Body of pancreas (tissue), 4 donors: ENCODE data around the gene NLRP1. TPM values are rescaled to one million over a fixed set of nuclear protein-coding genes. Genes with fewer than 3 reads are reported as not detected.

Experiments used
- ATAC-seq: fragments of 150-250 bp; one replicate; pipeline ENCODE4 v1.9.1; 2016
- DNase-seq, 4 donors: peaks; one replicate each; pipeline ENCODE4 v3.0.0-alpha.2; 2019
- H3K27ac ChIP-seq, 4 donors: fragments of 200-600 bp; sonication (generic); 1 replicate in 3 of 4; 2 replicates in 1 of 4; pipeline versions ENCODE4 v1.5.1 to v1.6.1; 2016 to 2019; ENCODE audit warnings: mild to moderate bottlenecking in 1 of 4, mixed read lengths in 1 of 4, moderate library complexity in 1 of 4
- H3K27me3 ChIP-seq, 2 donors: fragments of 200-600 bp; sonication (generic); one replicate each; pipeline ENCODE4 v1.6.0; 2016; ENCODE audit warnings: mild to moderate bottlenecking in 1 of 2
- H3K36me3 ChIP-seq, 2 donors: fragments of 200-600 bp; sonication (generic); replicated peaks in 1 of 2; 2 replicates each; pipeline ENCODE4 v1.5.1; 2016; ENCODE audit warnings: low read depth in 2 of 2; ENCODE audit not compliant: insufficient read depth in 1 of 2
- H3K4me1 ChIP-seq: fragments of 200-600 bp; sonication (generic); one replicate; pipeline ENCODE4 v1.6.0; 2016
- H3K4me3 ChIP-seq, 2 donors: fragments of 200-600 bp; sonication (generic); 1 replicate in 1 of 2; 2 replicates in 1 of 2; pipeline ENCODE4 v1.5.1; 2016 to 2019
- H3K9me3 ChIP-seq, 3 donors: fragments of 200-600 bp; sonication (generic); 1 replicate in 2 of 3; 2 replicates in 1 of 3; pipeline ENCODE4 v1.5.1; 2016
- CTCF ChIP-seq, 7 experiments: fragments of 450-650 bp in 4 of 7; fragments of 200-600 bp in 3 of 7; sonication (generic) in 3 of 7; IDR thresholded peaks; one replicate each; pipeline ENCODE4 v1.5.1; 2016 to 2019; ENCODE audit warnings: antibody characterized with exemption in 7 of 7
- POLR2A ChIP-seq, 3 donors: fragments of 450-650 bp; IDR thresholded peaks; one replicate each; pipeline ENCODE4 v1.6.1; 2016; ENCODE audit warnings: antibody characterized with exemption in 3 of 3, mild to moderate bottlenecking in 2 of 3
- WGBS, 2 donors: methylation state at CpG; one replicate each; pipeline ENCODE4 v1.1.5; 2017; 5-methylcytosine and 5-hydroxymethylcytosine counted together
- intact Hi-C: fragments of 100-400 bp; cut with DNase I; formaldehyde crosslinking; loops from one replicate; pipeline ENCODE4 v1.15.1; 2023
- total RNA-seq, 2 donors: library from RNA; depleted of rRNA; stranded (reverse); fragments of >200 nt; gene quantifications; one replicate each; pipeline ENCODE4 v1.1.0, GENCODE V29; 2016

The NLRP1 gene
- total RNA-seq, 2 donors from 2014 or later = 8.9 to 14.3 TPM

- intact Hi-C loops = no loop called here
- no peak overlapping the region for H3K27ac ChIP-seq
- DNase-seq (no peak), ATAC-seq (no peak)
- H3K4me3 ChIP-seq = no peak overlapping the region
- H3K4me1 ChIP-seq = no peaks in the 10 kb centered on the region
- H3K9me3 ChIP-seq = no peaks in the 10 kb centered on the region
- 80 to 100% methylated on average over 1 of the region's 1 CpG for WGBS, 2 donors
- no peak for TF ChIP-seq POLR2A (IDR thresholded peaks at IDR 0.05)
- no peak for TF ChIP-seq CTCF (IDR thresholded peaks at IDR 0.05)
- H3K36me3 ChIP-seq = no peaks in the 10 kb centered on the region
- H3K27me3 ChIP-seq = no peaks in the 10 kb centered on the region
Measured at GRCh38 chr17:5522476-5522875, 61.8 kb downstream of the NLRP1 start.

- no peak for TF ChIP-seq CTCF (IDR thresholded peaks at IDR 0.05)
- TF ChIP-seq POLR2A (IDR thresholded peaks at IDR 0.05) = no peak
- Histone ChIP-seq H3K4me3 (no peak overlapping the region), H3K4me1 (no peaks in the 10 kb centered on the region), H3K27ac (no peak overlapping the region), H3K36me3 (no peaks in the 10 kb centered on the region), H3K9me3 (no peaks in the 10 kb centered on the region), H3K27me3 (no peaks in the 10 kb centered on the region)
- no peak for ATAC-seq
- intact Hi-C loops = no loop called here
- 50 to 54% methylated on average over 5 of the region's 5 CpGs for WGBS, 2 donors
- DNase-seq = peak in 1 of 4 donors; percentile 11
Measured at GRCh38 chr17:5516060-5516792, 68.1 kb downstream of the NLRP1 start.

- H3K9me3 ChIP-seq = no peaks in the 10 kb centered on the region
- H3K4me1 ChIP-seq = no peaks in the 10 kb centered on the region
- no peak overlapping the region for H3K27ac ChIP-seq
- intact Hi-C loops = no loop called here
- ATAC-seq = no peak
- WGBS, 2 donors = 81 to 84% methylated on average over 8 to 10 of the region's 10 CpGs
- no peaks in the 10 kb centered on the region for H3K27me3 ChIP-seq
- no peak for DNase-seq
- H3K4me3 ChIP-seq = no peak overlapping the region
- TF ChIP-seq POLR2A (IDR thresholded peaks at IDR 0.05) = no peak
- no peak for TF ChIP-seq CTCF (IDR thresholded peaks at IDR 0.05)
- no peaks in the 10 kb centered on the region for H3K36me3 ChIP-seq
Measured at GRCh38 chr17:5514976-5515375, 69.3 kb downstream of the NLRP1 start.

GRCh38 chr17:5513628-5514027 is 70.7 kb downstream of the NLRP1 start:
- intact Hi-C loops = no loop called here
- H3K4me3 ChIP-seq = no peak overlapping the region
- ATAC-seq = no peak

More at GRCh38 chr17:5513628-5514027, 70.7 kb downstream of the NLRP1 start:
- no peaks in the 10 kb centered on the region for H3K4me1 ChIP-seq
- H3K9me3 ChIP-seq = no peaks in the 10 kb centered on the region
- H3K36me3 ChIP-seq = no peaks in the 10 kb centered on the region
- H3K27me3 ChIP-seq = no peaks in the 10 kb centered on the region
- no peak overlapping the region for H3K27ac ChIP-seq
- TF ChIP-seq POLR2A (IDR thresholded peaks at IDR 0.05) (no peak), CTCF (IDR thresholded peaks at IDR 0.05) (no peak)
- DNase-seq = no peak
- 48 to 54% methylated on average over 7 of the region's 7 CpGs for WGBS, 2 donors
